Keratinocyte (primary cell): Measurements from ENCODE around the gene TBX21. TPM values are rescaled to one million over a fixed set of nuclear protein-coding genes. Genes with fewer than 3 reads are reported as not detected.

ENCODE experiments used
- DNase-seq: peaks from one replicate; pipeline ENCODE4 v3.0.0-alpha.2; 2011; ENCODE audit warnings: low read depth, missing footprints, low spot score
- FAIRE-seq: peaks from 2 replicates; lab custom pipeline; 2011; peaks lifted over from hg19 to GRCh38; lab: Jason Lieb, UNC
- H2AFZ ChIP-seq: 2 replicates; pipeline ENCODE4 v1.6.0; 2012; ENCODE audit warnings: low read length, control low read depth, inconsistent platforms; ENCODE audit not compliant: control insufficient read depth
- H3K27ac ChIP-seq: 2 replicates; pipeline ENCODE4 v1.5.1; 2011; ENCODE audit warnings: low read length; ENCODE audit not compliant: control insufficient read depth, insufficient read depth
- H3K27me3 ChIP-seq: 3 replicates; pipeline ENCODE4 v1.6.0; 2011; ENCODE audit warnings: low read length; ENCODE audit not compliant: control insufficient read depth, insufficient read depth; ENCODE audit errors: extremely low read depth
- H3K36me3 ChIP-seq, 2 experiments: 2 replicates in 1 of 2; 3 replicates in 1 of 2; pipeline ENCODE4 v1.5.1; 2011; ENCODE audit warnings: low read length in 2 of 2, mild to moderate bottlenecking in 1 of 2; ENCODE audit not compliant: control insufficient read depth in 2 of 2, insufficient read depth in 2 of 2; ENCODE audit errors: extremely low read depth in 1 of 2
- H3K4me1 ChIP-seq: 3 replicates; pipeline ENCODE4 v1.5.1; 2011; ENCODE audit warnings: low read length; ENCODE audit not compliant: control insufficient read depth, insufficient read depth; ENCODE audit errors: extremely low read depth
- H3K4me2 ChIP-seq: 3 replicates; pipeline ENCODE4 v1.6.0; 2011; ENCODE audit warnings: low read depth, low read length; ENCODE audit not compliant: control insufficient read depth, insufficient read depth; ENCODE audit errors: extremely low read depth
- H3K4me3 ChIP-seq, 3 experiments: fragments of 200-600 bp in 1 of 3; sonication (generic) in 1 of 3; 2 replicates in 2 of 3; 3 replicates in 1 of 3; pipeline ENCODE4 v1.5.1; 2011 to 2016; ENCODE audit warnings: low read length in 3 of 3, mild to moderate bottlenecking in 3 of 3, control low read depth in 2 of 3, inconsistent platforms in 1 of 3, low read depth in 1 of 3, mixed read lengths in 1 of 3, mixed run types in 1 of 3, moderate library complexity in 1 of 3; ENCODE audit not compliant: control insufficient read depth in 2 of 3, insufficient read depth in 2 of 3; ENCODE audit errors: extremely low read depth in 1 of 3
- H3K79me2 ChIP-seq: 2 replicates; pipeline ENCODE4 v1.6.0; 2012; ENCODE audit warnings: low read length; ENCODE audit not compliant: control insufficient read depth, insufficient read depth
- H3K9ac ChIP-seq: 3 replicates; pipeline ENCODE4 v1.6.0; 2011; ENCODE audit warnings: low read length; ENCODE audit not compliant: control insufficient read depth, insufficient read depth; ENCODE audit errors: extremely low read depth
- H3K9me1 ChIP-seq: 3 replicates; pipeline ENCODE4 v1.6.0; 2011; ENCODE audit warnings: low read length; ENCODE audit not compliant: control insufficient read depth, insufficient read depth; ENCODE audit errors: extremely low read depth
- H3K9me3 ChIP-seq: 2 replicates; pipeline ENCODE4 v1.5.1; 2012; ENCODE audit warnings: low read depth, low read length; ENCODE audit not compliant: control insufficient read depth
- H4K20me1 ChIP-seq: 3 replicates; pipeline ENCODE4 v1.6.0; 2011; ENCODE audit warnings: low read length; ENCODE audit not compliant: control insufficient read depth, insufficient read depth; ENCODE audit errors: extremely low read depth
- EZH2 ChIP-seq: IDR thresholded peaks from one replicate; pipeline ENCODE4 v1.6.1; 2012; ENCODE audit warnings: inconsistent platforms, mild to moderate bottlenecking, low read length, moderate library complexity
- dilution Hi-C: fragments of 300-500 bp; cut with MboI; formaldehyde crosslinking; loops from one replicate; pipeline ENCODE4 v1.7.0; 2020; ENCODE audit warnings: low sequenced_read_pairs; ENCODE audit not compliant: extremely low pct_ligation_motif_present
- polyA plus RNA-seq, 5 experiments: library from polyadenylated mRNA; depleted of rRNA in 3 of 5; stranded (reverse) in 3 of 5; stranded (forward) in 1 of 5; unstranded in 1 of 5; fragments of >200 nt; gene quantifications; 1 replicate in 1 of 5; 2 replicates in 3 of 5; 3 replicates in 1 of 5; pipeline versions ENCODE4 v1.2.1 to v1.2.3, GENCODE V29; 2011 to 2012; ENCODE audit warnings: missing spikeins in 2 of 5, low read depth in 1 of 5, low replicate concordance in 1 of 5
- TF ChIP-seq, protein P1 (sequence below), 3 experiments: IDR thresholded peaks in 1 of 3; conservative IDR thresholded peaks in 1 of 3; optimal IDR thresholded peaks in 1 of 3; 2 replicates in 2 of 3; 3 replicates in 1 of 3; pipeline versions ENCODE3 to v1.5.1; 2011; ENCODE audit warnings: low read length in 3 of 3, mild to moderate bottlenecking in 3 of 3, moderate library complexity in 2 of 3, control low read depth in 1 of 3, inconsistent platforms in 1 of 3; ENCODE audit not compliant: insufficient read depth in 2 of 3; ENCODE audit errors: extremely low read depth in 1 of 3

TBX21 gene
- polyA plus RNA-seq, 1 donor (not counting 4 experiments of a cell fraction or from before 2014, with no cell fraction given) = not detected

DNA sequence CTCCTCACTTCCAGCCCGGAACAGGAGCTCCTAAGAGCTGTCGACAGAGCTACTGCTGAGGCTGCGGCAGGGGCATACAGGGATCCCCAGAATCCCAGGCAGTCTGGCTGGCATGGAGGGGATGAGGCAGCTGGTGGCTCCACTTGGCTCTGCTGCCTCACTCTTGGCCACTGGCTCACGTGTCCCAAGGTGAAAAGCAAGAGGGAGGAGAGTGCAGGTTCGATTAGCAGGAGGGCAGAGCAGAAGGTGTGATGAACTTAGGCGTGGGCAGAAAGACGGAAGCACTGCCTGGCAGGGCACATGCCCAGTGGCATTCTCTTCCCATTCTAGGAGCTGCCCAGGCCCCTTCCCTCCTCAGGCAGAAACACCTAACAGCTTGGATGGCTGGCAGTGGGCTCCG lies 11.3 kb upstream of the TBX21 start:
- Histone ChIP-seq H3K4me3 (no peak overlapping the region), H3K9me1 (no peaks in the 10 kb centered on the region), H3K36me3 (no peaks in the 10 kb centered on the region), H3K27me3 (peaks cover 64% of the 10 kb centered on the region), H3K4me2 (no peak overlapping the region), H3K9me3 (no peaks in the 10 kb centered on the region), H2AFZ (no peak overlapping the region), H3K27ac (no peak overlapping the region), H3K4me1 (peaks cover 7% of the 10 kb centered on the region), H4K20me1 (peaks cover 6% of the 10 kb centered on the region), H3K9ac (no peak overlapping the region), H3K79me2 (no peaks in the 10 kb centered on the region)
- DNase-seq = no peak
- dilution Hi-C loops = no loop called here
- no peak for FAIRE-seq
- peak; percentile 53 for TF ChIP-seq EZH2
- TF ChIP-seq, protein P1, sequence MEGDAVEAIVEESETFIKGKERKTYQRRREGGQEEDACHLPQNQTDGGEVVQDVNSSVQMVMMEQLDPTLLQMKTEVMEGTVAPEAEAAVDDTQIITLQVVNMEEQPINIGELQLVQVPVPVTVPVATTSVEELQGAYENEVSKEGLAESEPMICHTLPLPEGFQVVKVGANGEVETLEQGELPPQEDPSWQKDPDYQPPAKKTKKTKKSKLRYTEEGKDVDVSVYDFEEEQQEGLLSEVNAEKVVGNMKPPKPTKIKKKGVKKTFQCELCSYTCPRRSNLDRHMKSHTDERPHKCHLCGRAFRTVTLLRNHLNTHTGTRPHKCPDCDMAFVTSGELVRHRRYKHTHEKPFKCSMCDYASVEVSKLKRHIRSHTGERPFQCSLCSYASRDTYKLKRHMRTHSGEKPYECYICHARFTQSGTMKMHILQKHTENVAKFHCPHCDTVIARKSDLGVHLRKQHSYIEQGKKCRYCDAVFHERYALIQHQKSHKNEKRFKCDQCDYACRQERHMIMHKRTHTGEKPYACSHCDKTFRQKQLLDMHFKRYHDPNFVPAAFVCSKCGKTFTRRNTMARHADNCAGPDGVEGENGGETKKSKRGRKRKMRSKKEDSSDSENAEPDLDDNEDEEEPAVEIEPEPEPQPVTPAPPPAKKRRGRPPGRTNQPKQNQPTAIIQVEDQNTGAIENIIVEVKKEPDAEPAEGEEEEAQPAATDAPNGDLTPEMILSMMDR (optimal IDR thresholded peaks at IDR 0.05 in 1 of 3, IDR thresholded peaks at IDR 0.05 in 1 of 3, conservative IDR thresholded peaks at IDR 0.05 in 1 of 3; ENCODE audit: extremely low read depth in 1 of 3, insufficient read depth in 2 of 3, low read length in 3 of 3) = no peak

DNA sequence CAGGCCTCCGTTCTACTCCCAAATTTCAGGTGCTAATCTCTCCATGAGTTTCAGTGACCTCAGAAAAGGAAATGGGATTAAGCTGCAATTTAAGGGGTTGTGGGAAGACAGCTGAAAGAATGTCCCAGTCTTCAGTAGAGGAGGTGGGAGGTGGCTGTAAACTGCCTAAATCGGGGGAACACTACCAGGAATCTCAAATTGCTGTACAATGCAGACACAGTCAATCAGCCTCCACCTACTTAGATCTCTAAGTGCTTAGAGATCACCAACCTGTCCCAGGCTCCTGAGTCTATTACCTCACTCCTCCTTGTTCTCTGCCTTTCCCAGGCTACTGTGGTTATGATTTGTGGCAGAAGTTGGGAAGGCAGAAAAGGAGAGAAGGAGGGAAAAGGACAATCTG lies 8.3 kb upstream of the TBX21 start:
- no peaks in the 10 kb centered on the region for H3K9me1 ChIP-seq
- H3K4me2 ChIP-seq = no peak overlapping the region
- H3K27me3 ChIP-seq = peaks cover 35% of the 10 kb centered on the region
- no peak overlapping the region for H3K4me3 ChIP-seq
- no peaks in the 10 kb centered on the region for H3K9me3 ChIP-seq
- H3K79me2 ChIP-seq = no peaks in the 10 kb centered on the region
- no peak overlapping the region for H2AFZ ChIP-seq
- no peaks in the 10 kb centered on the region for H4K20me1 ChIP-seq
- H3K4me1 ChIP-seq = peaks cover 1% of the 10 kb centered on the region
- FAIRE-seq (no peak), DNase-seq (no peak)
- H3K27ac ChIP-seq = no peak overlapping the region
- dilution Hi-C loops = no loop called here
- H3K36me3 ChIP-seq = no peaks in the 10 kb centered on the region
- no peak for TF ChIP-seq EZH2
- no peak overlapping the region for H3K9ac ChIP-seq

GRCh38 chr17:47725446-47726111 lies 7.5 kb upstream of the TBX21 start:
- H3K79me2 ChIP-seq = no peaks in the 10 kb centered on the region
- H3K9ac ChIP-seq = no peak overlapping the region
- no peak overlapping the region for H3K4me2 ChIP-seq
- no peak overlapping the region for H2AFZ ChIP-seq
- H3K27ac ChIP-seq = no peak overlapping the region
- FAIRE-seq (no peak), DNase-seq (no peak)
- TF ChIP-seq, protein P1 (optimal IDR thresholded peaks at IDR 0.05 in 1 of 3, IDR thresholded peaks at IDR 0.05 in 1 of 3, conservative IDR thresholded peaks at IDR 0.05 in 1 of 3; ENCODE audit: extremely low read depth in 1 of 3, insufficient read depth in 2 of 3, low read length in 3 of 3) = no peak
- TF ChIP-seq EZH2 = no peak
- peaks cover 28% of the 10 kb centered on the region for H3K27me3 ChIP-seq
- no peaks in the 10 kb centered on the region for H3K9me1 ChIP-seq
- no peaks in the 10 kb centered on the region for H4K20me1 ChIP-seq
- H3K9me3 ChIP-seq = no peaks in the 10 kb centered on the region
- no peaks in the 10 kb centered on the region for H3K36me3 ChIP-seq
- dilution Hi-C loops = no loop called here
- H3K4me1 ChIP-seq = no peaks in the 10 kb centered on the region
- no peak overlapping the region for H3K4me3 ChIP-seq
